Esophagus squamous epithelium (tissue), 5 donors: ENCODE data around the gene TSEN34. TPM values are rescaled to one million over a fixed set of nuclear protein-coding genes. Genes with fewer than 3 reads are reported as not detected.
"Not testable (repeated sequence)": the region's sequence is repeated elsewhere in the genome, so short reads cannot be mapped to it uniquely, and the experiment has no call there.

Experiments used
- DNase-seq: peaks from one replicate; lab custom pipeline; 2025; lab: John Stamatoyannopoulos, UW
- H3K27ac ChIP-seq, 4 donors: fragments of 200-600 bp; sonication (generic); one replicate each; pipeline ENCODE4 v1.5.1; 2016 to 2019; ENCODE audit warnings: mild to moderate bottlenecking in 1 of 4
- H3K27me3 ChIP-seq, 4 donors: fragments of 200-600 bp; sonication (generic); 1 replicate in 3 of 4; 2 replicates in 1 of 4; pipeline versions ENCODE4 v1.5.1 to v1.6.0; 2017 to 2021; ENCODE audit warnings: antibody characterized with exemption in 1 of 4
- H3K36me3 ChIP-seq, 3 donors: fragments of 200-600 bp; sonication (generic); one replicate each; pipeline ENCODE4 v1.5.1; 2016 to 2019
- H3K4me1 ChIP-seq, 3 donors: fragments of 200-600 bp; sonication (generic); one replicate each; pipeline ENCODE4 v1.5.1; 2017 to 2019
- H3K4me3 ChIP-seq, 4 donors: fragments of 200-600 bp; sonication (generic); 1 replicate in 3 of 4; 2 replicates in 1 of 4; pipeline ENCODE4 v1.5.1; 2016 to 2019; ENCODE audit warnings: mild to moderate bottlenecking in 2 of 4, moderate library complexity in 1 of 4
- H3K9me3 ChIP-seq, 3 donors: fragments of 200-600 bp; sonication (generic); one replicate each; pipeline ENCODE4 v1.5.1; 2016 to 2019
- POLR2A ChIP-seq, 4 donors: fragments of 450-650 bp; IDR thresholded peaks; one replicate each; pipeline ENCODE4 v1.6.1; 2017; ENCODE audit warnings: antibody characterized with exemption in 4 of 4, mild to moderate bottlenecking in 4 of 4, moderate library complexity in 3 of 4
- WGBS, 2 donors: methylation state at CpG; one replicate each; pipeline ENCODE4 v1.1.5; 2018; 5-methylcytosine and 5-hydroxymethylcytosine counted together
- intact Hi-C: fragments of 100-400 bp; cut with DNase I; formaldehyde crosslinking; loops from one replicate; pipeline ENCODE4 v1.15.0; 2022
- total RNA-seq, 4 donors: library from RNA; depleted of rRNA; stranded (reverse); fragments of >200 nt; gene quantifications; one replicate each; pipeline ENCODE4 v1.1.0, GENCODE V29; 2016
- TF ChIP-seq, protein P1 (sequence below), 6 experiments: fragments of 450-650 bp in 4 of 6; fragments of 200-600 bp in 2 of 6; sonication (generic) in 2 of 6; IDR thresholded peaks; one replicate each; pipeline ENCODE4 v1.5.1; 2016 to 2019; ENCODE audit warnings: antibody characterized with exemption in 6 of 6, mild to moderate bottlenecking in 4 of 6, moderate library complexity in 4 of 6
- donor health status: DM: yes; HTN: yes; CAD: no.

TSEN34 gene
- total RNA-seq, 4 donors from 2014 or later = 56.1 to 70.9 (median 64.4) TPM

DNA sequence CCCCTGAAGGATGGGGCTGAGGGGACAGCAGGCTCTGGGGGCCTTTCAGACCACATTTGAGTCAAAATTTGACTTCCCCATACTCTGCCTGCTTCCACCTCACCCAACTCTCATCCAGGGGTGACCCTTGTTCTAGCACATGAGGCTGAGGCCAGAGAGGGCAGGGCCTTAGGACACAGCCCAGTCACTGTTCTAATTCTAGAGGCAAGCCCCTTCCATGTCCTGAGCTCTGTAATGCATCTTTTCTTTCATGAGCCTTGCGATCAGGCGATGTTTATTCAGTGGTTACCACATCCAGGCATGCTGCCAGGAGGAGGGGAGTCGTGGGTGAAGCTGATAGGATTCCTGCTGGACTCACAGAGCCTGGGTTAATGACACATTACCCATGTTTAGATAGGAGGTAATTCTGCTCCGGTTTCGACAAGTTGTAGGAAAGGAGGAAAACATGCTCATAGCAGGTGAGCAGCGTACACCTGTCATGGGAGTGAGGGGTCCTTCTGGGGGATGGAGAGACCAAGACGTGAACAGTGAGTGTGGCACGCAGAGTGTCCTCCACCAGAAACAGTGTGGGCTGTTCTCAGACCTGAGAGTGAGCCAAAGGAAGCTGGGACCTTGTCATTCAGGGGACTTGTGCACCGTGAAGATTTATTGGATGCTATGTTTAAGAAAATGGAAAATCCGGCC is 18.8 kb downstream of the TSEN34 start:
- DNase-seq = no peak
- 22 to 42% methylated on average over 10 of the region's 10 CpGs for WGBS, 2 donors
- Histone ChIP-seq H3K4me1 (peaks cover 27 to 59% (median 43%) of the 10 kb centered on the region in 3 donors), H3K4me3 (peak overlapping the region in 1 of 4 donors; percentile 2), H3K36me3 (peaks cover 22 to 40% (median 31%) of the 10 kb centered on the region in 3 donors), H3K27me3 (no peaks in the 10 kb centered on the region), H3K9me3 (no peaks in the 10 kb centered on the region), H3K27ac (peak overlapping the region; percentile 26 to 92 (median 76))
- intact Hi-C loops = no loop called here
- TF ChIP-seq POLR2A (IDR thresholded peaks at IDR 0.05) = peak in 1 of 4 donors; percentile 30
- TF ChIP-seq, protein P1, sequence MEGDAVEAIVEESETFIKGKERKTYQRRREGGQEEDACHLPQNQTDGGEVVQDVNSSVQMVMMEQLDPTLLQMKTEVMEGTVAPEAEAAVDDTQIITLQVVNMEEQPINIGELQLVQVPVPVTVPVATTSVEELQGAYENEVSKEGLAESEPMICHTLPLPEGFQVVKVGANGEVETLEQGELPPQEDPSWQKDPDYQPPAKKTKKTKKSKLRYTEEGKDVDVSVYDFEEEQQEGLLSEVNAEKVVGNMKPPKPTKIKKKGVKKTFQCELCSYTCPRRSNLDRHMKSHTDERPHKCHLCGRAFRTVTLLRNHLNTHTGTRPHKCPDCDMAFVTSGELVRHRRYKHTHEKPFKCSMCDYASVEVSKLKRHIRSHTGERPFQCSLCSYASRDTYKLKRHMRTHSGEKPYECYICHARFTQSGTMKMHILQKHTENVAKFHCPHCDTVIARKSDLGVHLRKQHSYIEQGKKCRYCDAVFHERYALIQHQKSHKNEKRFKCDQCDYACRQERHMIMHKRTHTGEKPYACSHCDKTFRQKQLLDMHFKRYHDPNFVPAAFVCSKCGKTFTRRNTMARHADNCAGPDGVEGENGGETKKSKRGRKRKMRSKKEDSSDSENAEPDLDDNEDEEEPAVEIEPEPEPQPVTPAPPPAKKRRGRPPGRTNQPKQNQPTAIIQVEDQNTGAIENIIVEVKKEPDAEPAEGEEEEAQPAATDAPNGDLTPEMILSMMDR (IDR thresholded peaks at IDR 0.05) = no peak

DNA sequence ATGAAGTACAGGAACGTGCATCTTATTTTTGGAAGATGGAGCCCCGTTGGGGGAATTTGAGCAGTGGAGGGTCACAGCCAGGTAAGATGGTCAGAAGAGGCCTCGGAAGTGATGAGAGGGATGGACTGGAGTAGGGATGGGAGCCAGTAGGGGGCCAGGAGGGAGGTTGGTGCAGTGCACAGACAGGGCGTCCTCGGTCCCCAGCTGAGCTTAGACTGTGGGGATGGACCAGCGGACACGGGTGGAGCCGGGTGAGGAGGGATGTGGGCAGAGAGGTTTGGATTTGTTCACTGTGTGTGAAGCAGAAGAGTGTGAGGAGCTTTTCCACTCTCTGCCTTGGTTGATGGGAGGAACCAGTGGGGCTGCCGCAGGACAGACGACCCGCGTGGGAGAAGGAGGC is 20.1 kb downstream of the TSEN34 start:
- no peak overlapping the region for H3K4me3 ChIP-seq
- peaks cover 18 to 28% (median 22%) of the 10 kb centered on the region in 3 donors for H3K36me3 ChIP-seq
- no peak for DNase-seq
- intact Hi-C loops = no loop called here
- peaks cover 27 to 46% (median 31%) of the 10 kb centered on the region in 3 donors for H3K4me1 ChIP-seq
- TF ChIP-seq POLR2A (IDR thresholded peaks at IDR 0.05) = no peak
- TF ChIP-seq, protein P1 (IDR thresholded peaks at IDR 0.05) = no peak
- WGBS, 2 donors = 75 to 85% methylated on average over 12 of the region's 12 CpGs
- H3K27me3 ChIP-seq = no peaks in the 10 kb centered on the region
- H3K27ac ChIP-seq = peak overlapping the region in 2 of 4 donors; percentile 7 to 21
- no peaks in the 10 kb centered on the region for H3K9me3 ChIP-seq

DNA sequence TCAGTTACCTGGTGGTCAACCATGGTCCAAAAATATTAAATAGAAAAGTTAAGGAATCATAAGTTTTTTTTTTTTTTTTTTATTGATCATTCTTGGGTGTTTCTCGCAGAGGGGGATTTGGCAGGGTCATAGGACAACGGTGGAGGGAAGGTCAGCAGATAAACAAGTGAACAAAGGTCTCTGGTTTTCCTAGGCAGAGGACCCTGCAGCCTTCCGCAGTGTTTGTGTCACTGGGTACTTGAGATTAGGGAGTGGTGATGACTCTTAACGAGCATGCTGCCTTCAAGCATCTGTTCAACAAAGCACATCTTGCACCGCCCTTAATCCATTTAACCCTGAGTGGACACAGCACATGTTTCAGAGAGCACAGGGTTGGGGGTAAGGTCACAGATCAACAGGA is 23.1 kb downstream of the TSEN34 start:
- WGBS, 2 donors = 44 to 86% methylated on average over 3 to 5 of the region's 5 CpGs
- H3K36me3 ChIP-seq, DNase-seq, H3K9me3 ChIP-seq, intact Hi-C loops, H3K27ac ChIP-seq, H3K27me3 ChIP-seq, H3K4me3 ChIP-seq: not testable (repeated sequence)
- H3K4me1 ChIP-seq = peaks cover 12 to 17% (median 12%) of the 10 kb centered on the region in 3 donors

DNA sequence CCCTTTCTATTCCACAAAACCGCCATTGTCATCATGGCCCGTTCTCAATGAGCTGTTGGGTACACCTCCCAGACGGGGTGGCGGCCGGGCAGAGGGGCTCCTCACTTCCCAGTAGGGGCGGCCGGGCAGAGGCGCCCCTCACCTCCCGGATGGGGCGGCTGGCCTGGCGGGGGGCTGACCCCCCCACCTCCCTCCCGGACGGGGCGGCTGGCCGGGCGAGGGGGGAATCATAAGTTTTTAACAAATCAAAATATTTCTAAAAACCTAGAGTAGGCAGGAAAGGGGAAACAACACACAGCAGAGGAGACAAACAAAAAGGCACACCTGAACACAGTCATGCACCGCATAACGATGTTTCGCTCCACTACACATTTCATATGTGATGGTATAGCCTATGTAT is 23.6 kb downstream of the TSEN34 start:
- intact Hi-C loops, H3K9me3 ChIP-seq, H3K36me3 ChIP-seq, H3K4me3 ChIP-seq, H3K27ac ChIP-seq, DNase-seq, H3K27me3 ChIP-seq: not testable (repeated sequence)
- peaks cover 6 to 11% (median 7%) of the 10 kb centered on the region in 3 donors for H3K4me1 ChIP-seq
- WGBS, 2 donors = 89 to 92% methylated on average over 3 to 7 of the region's 19 CpGs

DNA sequence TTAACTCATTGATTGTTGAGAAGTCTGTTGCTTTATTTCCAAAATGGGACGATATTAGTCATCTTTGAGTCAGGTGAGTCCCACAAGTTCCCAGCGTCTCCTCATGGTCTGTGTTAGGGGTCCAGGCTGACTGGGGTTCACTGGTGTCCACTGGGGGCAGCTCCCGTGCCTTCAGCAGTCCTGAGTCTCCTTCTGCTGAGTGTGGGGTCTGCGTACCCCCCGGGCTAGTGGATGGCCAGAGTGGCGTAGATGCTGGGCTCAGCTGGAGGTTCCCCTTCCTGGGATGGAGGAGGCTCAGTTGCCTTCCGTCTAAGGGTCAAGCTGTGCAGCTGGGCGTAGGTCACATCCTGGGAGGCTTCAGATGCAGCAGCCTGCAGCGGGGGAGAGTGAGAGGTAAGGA is 25.8 kb downstream of the TSEN34 start:
- no peak overlapping the region for H3K27ac ChIP-seq
- TF ChIP-seq, protein P1 (IDR thresholded peaks at IDR 0.05) = no peak
- TF ChIP-seq POLR2A (IDR thresholded peaks at IDR 0.05) = no peak
- H3K4me3 ChIP-seq = no peak overlapping the region
- no peaks in the 10 kb centered on the region for H3K9me3 ChIP-seq
- no peaks in the 10 kb centered on the region for H3K4me1 ChIP-seq
- H3K36me3 ChIP-seq = no peaks in the 10 kb centered on the region
- no peak for DNase-seq
- intact Hi-C loops = no loop called here
- WGBS, 2 donors = 71 to 84% methylated on average over 1 to 2 of the region's 9 CpGs
- H3K27me3 ChIP-seq = peaks cover 0 to 7% (median 0%) of the 10 kb centered on the region in 4 donors

DNA sequence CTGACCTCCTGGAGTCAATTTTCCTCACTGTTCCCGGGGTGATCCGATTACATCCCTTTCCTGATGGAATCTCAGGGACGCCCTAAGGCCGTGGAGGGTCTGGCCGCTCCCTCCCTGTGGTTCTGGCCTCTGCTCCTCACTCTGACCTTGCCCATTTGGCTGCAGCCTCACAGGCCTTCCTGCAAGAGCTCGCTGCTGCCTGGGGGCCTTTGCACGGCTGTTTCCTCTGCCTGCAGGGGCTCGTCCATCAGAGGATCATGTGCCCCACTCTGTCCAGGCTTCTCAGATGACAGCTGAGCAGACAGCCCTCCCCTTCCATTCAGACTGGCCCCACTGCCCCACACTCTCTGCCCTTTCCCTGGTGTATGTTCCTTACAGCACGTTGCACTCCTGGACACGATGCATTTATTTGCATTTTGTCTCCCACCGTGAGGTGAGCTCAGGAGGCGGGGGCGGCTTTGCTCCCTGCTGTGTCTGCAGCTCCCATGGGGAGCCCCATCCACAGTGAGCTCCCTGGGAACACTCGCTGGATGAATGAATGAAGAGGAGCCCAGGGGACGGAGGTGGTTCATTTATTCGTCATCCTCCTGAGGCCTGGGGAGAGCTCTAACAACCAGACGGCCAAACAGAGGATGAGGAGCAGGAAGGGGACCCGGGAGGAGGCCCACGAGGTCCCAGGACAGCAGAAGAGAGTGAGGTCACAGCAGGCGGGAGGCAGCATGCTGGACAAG is 26.6 kb downstream of the TSEN34 start:
- H3K4me1 ChIP-seq, H3K36me3 ChIP-seq, H3K9me3 ChIP-seq, DNase-seq, H3K27ac ChIP-seq, H3K4me3 ChIP-seq, intact Hi-C loops: not testable (repeated sequence)
- WGBS, 2 donors = 53 to 73% methylated on average over 5 to 10 of the region's 20 CpGs
- H3K27me3 ChIP-seq = peaks cover 0 to 14% (median 0%) of the 10 kb centered on the region in 4 donors
